HG03558 (cell line): ENCODE results near the gene ZNF232.
"Not testable (repeated sequence)": the region's sequence is repeated elsewhere in the genome, so short reads cannot be mapped to it uniquely, and the experiment has no call there.

Source experiments
- ATAC-seq: cut with Tn5 transposase; IDR thresholded peaks from one replicate; pipeline ENCODE4 v1.9.1; 2021; ENCODE audit warnings: moderate number of reproducible peaks; ENCODE audit not compliant: unreplicated experiment; ENCODE audit errors: extremely low read depth

Gene ZNF232

GRCh38 chr17:5111402-5112204 lies at the start of gene ZNF232:
Gene ZNF232, minus strand, starts transcription at chr17:5111878. Its CDS starts 56 bp downstream, at chr17:5111822.
- ATAC-seq: no peak

GRCh38 chr17:5160702-5161101 lies 49.0 kb upstream of the ZNF232 start:
- not testable (repeated sequence) for ATAC-seq

- not testable (repeated sequence) for ATAC-seq
Measured at GRCh38 chr17:5146122-5146521, 34.4 kb upstream of the ZNF232 start.

GRCh38 chr17:5142877-5143276 lies 31.2 kb upstream of the ZNF232 start:
- not testable (repeated sequence) for ATAC-seq

GRCh38 chr17:5139458-5139732 lies 27.7 kb upstream of the ZNF232 start:
- no peak for ATAC-seq

GRCh38 chr17:5138616-5139457 lies 27.2 kb upstream of the ZNF232 start:
- ATAC-seq: no peak

- ATAC-seq: not testable (repeated sequence)
Measured at GRCh38 chr17:5138198-5138544, 26.5 kb upstream of the ZNF232 start.

- ATAC-seq: not testable (repeated sequence)
Measured at GRCh38 chr17:5137511-5138197, 26.0 kb upstream of the ZNF232 start.

GRCh38 chr17:5136580-5137412 lies 25.1 kb upstream of the ZNF232 start:
- not testable (repeated sequence) for ATAC-seq

- ATAC-seq: no peak
Measured at GRCh38 chr17:5135726-5136579, 24.3 kb upstream of the ZNF232 start.

- ATAC-seq: not testable (repeated sequence)
Measured at GRCh38 chr17:5135131-5135712, 23.5 kb upstream of the ZNF232 start.

GRCh38 chr17:5134571-5134970 lies 22.9 kb upstream of the ZNF232 start:
- ATAC-seq: not testable (repeated sequence)

GRCh38 chr17:5133961-5134360 lies 22.3 kb upstream of the ZNF232 start:
- not testable (repeated sequence) for ATAC-seq

GRCh38 chr17:5133311-5133710 lies 21.6 kb upstream of the ZNF232 start:
- ATAC-seq: no peak

GRCh38 chr17:5132503-5133225 lies 21.0 kb upstream of the ZNF232 start:
- ATAC-seq: not testable (repeated sequence)

GRCh38 chr17:5131799-5132502 lies 20.3 kb upstream of the ZNF232 start:
- ATAC-seq: not testable (repeated sequence)

- no peak for ATAC-seq
Measured at GRCh38 chr17:5131146-5131715, 19.6 kb upstream of the ZNF232 start.
